Islet precursor cell (in vitro differentiated cells): Measurements from ENCODE around the gene C10orf90.

Experiments
- DNase-seq: peaks from one replicate; pipeline ENCODE4 v3.0.0-alpha.2; 2018

The C10orf90 gene

GRCh38 chr10:126670056-126670894 lies at the start of gene C10orf90:
C10orf90 (minus strand) TSS chr10:126670693; CDS start chr10:126670480, 213 bp downstream.
- DNase-seq: no peak

DNA sequence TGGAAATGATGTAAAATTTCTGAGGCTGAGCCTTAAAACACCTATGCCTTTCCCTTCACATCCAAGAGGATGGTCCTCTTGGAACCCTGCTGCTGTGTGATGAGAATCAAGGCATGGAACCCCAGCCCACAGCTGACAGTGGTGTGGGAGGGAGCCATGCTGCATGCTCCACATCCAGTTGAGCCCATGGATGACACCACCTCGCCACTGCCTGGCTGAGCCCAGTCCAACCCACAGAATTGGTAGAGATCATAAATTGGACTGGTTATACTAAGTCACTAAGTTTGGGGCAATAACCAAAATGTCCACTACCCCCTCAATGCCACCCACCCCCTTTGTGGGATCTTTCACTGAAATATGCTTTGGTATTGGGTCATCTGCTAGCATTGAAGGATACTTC lies 45.9 kb upstream of the C10orf90 start:
- DNase-seq: no peak

GRCh38 chr10:126713594-126713993 lies 43.1 kb upstream of the C10orf90 start:
- DNase-seq: peak; percentile 8

GRCh38 chr10:126712681-126713080 lies 42.2 kb upstream of the C10orf90 start:
- no peak for DNase-seq

DNA sequence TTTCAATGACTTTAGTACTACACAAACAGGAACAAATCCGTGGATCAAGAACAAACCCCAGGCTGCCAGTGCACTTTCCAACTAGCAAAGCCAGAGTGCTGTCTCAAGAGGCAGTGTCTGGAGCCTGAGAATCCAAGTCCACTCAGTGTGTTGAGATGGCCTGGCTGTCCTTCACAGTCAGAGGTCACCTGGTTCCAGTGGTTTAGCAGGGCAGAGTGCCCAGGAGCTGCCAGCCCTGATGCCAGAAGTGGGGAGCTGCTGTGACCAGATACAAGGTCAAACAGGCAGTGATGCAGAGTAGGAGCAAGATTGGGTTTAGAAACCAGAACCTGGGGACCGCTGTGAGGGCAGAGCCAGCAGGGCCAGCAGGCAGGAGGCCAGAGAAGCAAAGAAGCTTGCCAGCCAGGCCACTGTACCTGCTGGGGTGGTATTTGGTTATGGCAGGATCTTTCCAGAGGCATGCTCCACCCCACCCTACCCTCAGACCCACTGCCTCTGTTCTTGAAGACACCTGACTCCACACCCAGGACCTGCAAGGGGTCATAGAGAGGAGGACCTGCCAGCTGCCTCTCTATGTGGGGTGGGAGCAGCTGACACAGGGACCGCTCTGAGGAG lies 35.6 kb upstream of the C10orf90 start:
- peak; percentile 42 for DNase-seq

DNA sequence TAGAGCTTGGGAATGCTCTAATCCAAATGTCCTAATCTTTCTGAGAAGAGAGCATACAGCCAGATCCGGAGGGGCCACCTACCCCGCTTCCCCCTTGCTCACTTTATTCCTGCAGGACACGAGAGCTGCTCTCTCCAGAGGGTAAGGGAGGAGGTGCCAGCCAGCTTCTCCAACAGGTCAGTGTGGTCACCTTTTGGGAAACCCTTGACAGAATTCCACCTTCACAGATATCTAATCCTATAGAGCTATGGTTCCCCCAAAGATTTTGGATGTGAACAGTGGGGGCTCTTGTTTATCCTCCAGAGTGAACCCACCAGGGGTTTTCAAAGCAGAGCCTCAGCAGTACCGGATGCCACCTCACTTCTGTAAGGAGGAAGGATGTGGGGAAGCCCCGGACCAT lies 34.6 kb upstream of the C10orf90 start:
- no peak for DNase-seq

DNA sequence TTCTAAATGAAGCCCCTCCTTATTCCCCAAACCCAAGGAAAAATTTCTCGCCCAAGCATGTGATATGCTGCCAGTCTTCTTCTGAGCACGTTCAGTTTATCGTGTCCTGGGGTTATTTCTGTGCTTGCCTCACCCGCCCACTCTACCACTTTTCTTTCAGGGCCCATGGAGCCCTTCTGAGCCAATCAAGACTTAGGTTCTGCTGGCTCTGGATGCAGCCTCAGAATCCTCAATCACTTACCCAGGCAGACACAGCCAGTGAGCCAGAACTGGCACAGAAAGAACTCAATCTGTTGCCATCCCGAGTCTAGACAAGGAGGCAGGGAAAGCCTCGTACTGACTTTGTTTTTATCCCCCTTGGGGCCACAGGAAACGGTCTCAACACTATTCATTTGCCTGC lies 34.2 kb upstream of the C10orf90 start:
- DNase-seq: peak; percentile 4

DNA sequence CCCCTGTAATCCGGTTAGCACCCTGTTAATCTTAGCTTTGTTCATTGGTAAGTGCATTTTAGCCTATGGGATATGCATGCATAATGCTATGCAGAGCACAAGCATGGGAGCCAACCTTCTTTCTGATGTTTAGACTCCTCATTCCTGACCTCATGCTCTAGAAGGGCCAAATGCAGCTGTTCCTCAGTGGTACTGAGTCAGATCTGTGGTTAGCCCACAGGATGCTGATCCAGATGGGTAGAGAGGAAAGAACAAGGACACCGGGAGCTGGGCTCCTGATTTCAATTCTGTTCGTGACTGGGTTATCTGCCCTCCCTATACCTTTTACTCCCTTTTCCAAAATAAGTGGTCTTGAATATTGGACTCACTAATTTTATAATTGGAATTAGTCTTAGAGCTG lies 31.7 kb upstream of the C10orf90 start:
- DNase-seq: peak; percentile 19

DNA sequence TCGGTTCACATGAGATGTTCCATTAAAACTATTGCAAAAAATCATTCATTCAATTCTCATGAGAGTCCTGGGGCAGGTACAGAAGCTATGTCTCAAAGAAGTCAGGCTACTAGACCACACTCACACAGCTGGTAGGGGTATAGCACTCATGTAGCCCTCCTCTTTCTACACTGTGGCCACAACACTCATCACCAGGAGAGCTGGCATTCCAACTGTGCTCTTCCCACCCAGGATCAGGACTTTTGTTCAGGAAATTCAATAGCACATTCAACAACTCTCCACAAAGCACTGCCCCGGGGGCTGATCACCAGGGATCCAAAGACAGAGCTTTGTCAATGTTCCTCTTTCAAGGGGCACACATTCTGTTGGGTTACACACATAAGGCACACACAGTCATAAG lies 31.0 kb upstream of the C10orf90 start:
- peak; percentile 29 for DNase-seq

DNA sequence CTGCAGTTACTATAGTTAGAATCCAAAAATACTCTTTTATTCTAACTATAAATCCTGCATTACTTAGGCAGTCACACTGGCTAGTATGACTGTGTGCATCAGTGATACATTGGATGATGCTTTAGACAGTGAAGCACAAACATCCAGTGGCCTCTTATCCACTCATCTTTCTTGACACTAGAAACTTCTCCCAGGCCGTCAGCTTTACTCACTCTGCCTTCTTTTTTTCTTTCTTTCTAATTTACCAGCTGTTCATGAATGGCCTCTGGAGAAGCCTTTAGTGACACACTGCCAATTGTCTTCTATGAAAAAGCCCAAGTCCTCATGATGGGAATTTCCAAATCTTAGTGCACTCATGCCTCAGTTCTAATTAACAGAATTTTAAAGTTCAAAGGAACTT lies 26.2 kb upstream of the C10orf90 start:
- DNase-seq: no peak

DNA sequence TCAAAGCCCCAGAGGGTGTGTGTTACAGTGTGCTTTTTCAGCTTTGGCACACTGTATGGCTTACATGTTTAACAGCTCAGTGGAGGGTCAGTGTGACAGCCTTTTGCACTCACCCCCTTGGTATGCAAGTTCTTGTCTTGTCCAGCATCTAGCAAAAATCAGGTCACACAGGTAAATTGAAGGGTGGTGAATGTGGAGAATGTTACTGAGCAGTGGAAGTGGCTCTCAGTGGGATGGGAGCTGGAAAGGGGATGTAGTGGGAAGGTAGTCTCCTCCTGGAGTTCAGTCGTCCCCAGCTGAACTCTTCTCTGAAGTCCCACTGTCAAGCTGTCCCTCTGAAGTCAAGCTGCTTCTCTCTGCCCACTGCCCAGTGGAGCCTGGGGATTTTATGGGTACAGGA lies 21.0 kb upstream of the C10orf90 start:
- DNase-seq: peak; percentile 35

DNA sequence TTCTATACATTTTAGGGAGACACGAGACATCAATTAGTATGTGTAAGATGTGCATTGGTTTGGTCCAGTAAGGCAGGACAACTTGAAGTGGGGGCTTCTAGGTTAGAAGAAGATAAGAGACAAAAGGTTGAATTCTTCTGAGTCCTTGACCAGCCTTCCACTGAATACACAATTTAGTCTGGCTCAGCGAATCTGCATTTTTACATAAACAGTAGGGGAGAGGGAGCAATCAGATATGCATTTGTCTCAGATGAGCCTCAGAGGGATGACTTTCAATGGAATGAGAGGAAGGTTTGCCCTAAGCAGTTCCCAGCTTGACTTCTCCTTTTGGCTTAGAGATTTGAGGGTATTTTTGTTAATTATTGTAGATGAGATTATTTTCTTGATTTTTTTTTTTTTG lies 20.0 kb upstream of the C10orf90 start:
- DNase-seq: no peak

GRCh38 chr10:126689461-126689994 lies 19.0 kb upstream of the C10orf90 start:
- no peak for DNase-seq

- DNase-seq: peak; percentile 67
Observed at GRCh38 chr10:126687121-126687606, 16.7 kb upstream of the C10orf90 start.

DNA sequence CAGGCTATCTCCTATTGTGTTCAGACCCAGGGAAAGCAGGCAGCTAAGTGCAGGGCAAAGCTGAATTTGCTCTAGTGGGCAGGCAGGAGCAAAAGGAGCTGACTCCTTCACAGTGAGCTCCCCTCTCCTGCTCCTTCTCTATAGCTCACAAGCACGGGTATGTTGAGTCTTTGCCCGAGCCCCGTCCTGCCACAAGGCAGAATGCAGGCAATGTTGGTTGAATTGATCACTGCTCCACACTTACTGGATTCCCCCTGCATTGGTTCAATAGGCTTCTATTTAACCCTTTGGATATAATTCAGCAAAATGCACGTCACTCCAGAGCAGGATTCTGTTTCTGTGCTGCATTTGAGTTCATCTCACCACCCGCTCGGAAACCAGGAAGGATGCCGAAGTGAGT lies 16.2 kb upstream of the C10orf90 start:
- no peak for DNase-seq

- peak; percentile 42 for DNase-seq
Observed at GRCh38 chr10:126686268-126686667, 15.8 kb upstream of the C10orf90 start.

DNA sequence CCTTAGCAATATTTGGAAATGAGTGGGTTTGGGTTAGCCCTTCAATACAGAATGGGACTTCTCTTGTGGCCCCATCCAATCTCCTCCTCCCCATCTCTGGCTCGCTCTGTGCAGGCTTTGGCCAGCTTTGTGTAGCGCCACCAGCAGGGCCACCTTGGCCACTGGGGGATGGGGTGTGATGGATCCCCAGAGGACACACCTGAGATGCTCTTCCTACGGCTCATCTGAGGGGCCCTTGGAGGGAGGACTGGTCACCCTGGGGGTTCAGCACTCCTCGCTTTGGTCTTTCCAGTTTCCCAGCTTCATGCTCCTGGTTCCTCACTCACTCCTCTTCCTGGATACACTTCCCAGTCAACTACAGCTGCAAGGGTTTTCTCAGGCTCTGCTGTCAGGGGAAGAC lies 15.3 kb upstream of the C10orf90 start:
- DNase-seq: peak; percentile 17

GRCh38 chr10:126684171-126684745 lies 13.8 kb upstream of the C10orf90 start:
- DNase-seq: peak; percentile 30

DNA sequence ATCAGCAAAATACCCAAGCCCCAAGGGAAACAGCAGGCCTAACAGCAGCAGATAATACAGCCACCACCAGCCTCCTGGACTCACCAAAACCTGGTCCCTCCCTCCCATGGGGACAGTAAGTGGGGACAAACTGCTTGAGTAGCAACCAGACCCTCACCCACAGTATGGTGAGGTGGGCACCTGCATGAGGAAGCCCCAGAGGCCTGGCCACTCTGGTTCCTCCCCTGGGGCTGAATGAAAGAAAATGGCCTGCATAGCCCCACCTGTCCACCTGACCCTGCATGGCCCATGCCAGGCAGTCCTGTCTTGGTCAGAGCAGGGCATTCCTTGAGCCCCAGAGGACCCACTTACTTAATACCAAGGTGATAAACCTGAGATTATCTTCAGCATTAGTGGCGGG lies 13.0 kb upstream of the C10orf90 start:
- DNase-seq: peak; percentile 39

DNA sequence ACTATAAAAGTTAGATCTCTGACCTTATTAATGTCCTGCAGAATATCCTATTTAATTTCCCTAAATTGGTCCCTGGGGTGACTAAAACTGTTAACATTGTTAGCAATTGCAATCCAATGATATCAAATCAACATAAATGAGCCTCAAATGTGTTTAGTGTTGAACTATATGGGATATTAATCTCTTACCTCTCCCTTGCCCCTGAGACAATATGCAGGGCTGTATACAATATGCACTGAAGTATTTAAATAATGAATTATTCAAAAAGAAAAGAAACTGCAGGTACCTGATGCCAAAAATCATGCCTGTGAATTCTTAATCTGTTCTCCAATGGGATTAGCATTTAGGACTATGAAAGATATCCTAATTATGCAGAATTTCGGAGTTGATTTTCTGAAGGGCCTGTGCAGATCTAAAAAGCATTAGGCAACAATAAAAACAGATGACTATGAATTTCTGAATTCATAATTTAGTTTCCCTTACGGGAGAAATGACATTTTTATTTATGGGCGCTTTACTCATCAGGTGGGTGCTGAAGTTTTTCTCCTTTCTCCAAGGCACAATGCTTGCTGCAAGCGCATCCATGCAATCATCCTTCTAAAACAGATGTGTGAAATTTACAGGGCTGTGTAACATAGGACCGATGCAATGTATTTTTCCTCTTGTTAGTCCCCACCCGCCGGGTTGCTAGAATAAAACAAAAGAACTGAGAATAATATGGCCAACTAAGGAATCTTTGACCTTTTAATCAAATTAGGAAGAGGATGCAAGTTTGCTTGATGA lies 5.4 kb upstream of the C10orf90 start:
- no peak for DNase-seq

DNA sequence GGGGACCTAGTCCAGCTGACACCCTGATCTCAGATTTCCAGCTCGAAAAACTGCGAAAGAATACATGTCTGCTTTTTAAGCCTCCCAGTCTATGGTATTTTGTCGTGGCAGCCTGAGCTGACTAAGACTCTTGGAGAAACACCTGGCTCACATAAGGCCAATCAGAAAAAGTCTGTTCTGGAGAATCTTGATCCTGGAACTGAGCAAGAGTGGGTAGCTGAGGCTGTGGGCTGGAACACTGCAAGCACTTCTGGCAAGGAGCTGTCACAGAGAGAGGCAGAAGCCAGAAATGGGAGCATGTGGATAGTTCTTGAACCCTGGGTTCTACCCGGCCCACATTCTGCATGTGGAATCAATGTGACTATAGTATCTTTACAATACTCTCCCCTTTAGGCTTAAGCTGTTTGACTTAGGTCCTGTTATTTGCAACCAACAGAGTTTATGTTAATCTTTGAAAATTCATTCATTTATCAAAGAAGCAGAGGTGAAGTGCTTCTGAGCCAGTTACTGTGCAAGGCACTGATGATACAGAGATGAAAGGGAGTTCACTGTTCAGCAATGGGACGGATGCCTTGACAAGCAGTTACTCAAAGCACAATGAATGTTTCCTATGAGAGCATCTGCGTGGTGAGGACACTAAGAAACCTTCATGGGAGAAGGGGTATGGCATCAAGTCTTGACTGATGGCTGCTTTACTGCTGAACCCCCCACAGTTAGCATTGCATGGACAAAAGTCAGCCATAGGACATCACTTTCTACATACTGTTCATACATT lies 4.4 kb upstream of the C10orf90 start:
- DNase-seq: no peak

- DNase-seq: no peak
Observed at GRCh38 chr10:126673565-126673964, 3.1 kb upstream of the C10orf90 start.
